Neural cell (in vitro differentiated cells): Measurements from ENCODE around the gene GTPBP1. TPM values are rescaled to one million over a fixed set of nuclear protein-coding genes. Genes with fewer than 3 reads are reported as not detected.

Experiments used
- H2AFZ ChIP-seq: fragments of 200-600, 300-800 bp; sonication (generic), shearing (Covaris generic); 2 replicates; pipeline ENCODE4 v1.6.0; 2014; ENCODE audit warnings: low read depth, mild to moderate bottlenecking, antibody characterized with exemption, low read length, moderate library complexity
- H3F3A ChIP-seq: fragments of 200-600 bp; shearing (Covaris generic); 2 replicates; pipeline ENCODE4 v1.6.1; 2016; ENCODE audit warnings: mild to moderate bottlenecking, moderate library complexity, mixed read lengths, antibody characterized with exemption, low read length; ENCODE audit not compliant: insufficient read depth, poor library complexity, severe bottlenecking
- H3K27ac ChIP-seq: fragments of 200-600, 300-800 bp; sonication (generic), shearing (Covaris generic); 2 replicates; pipeline ENCODE4 v1.5.1; 2014; ENCODE audit warnings: mild to moderate bottlenecking, low read length, moderate library complexity
- H3K27me3 ChIP-seq: fragments of 300-800, 200-600 bp; sonication (generic), shearing (Covaris generic); 2 replicates; pipeline ENCODE4 v1.6.0; 2014; ENCODE audit warnings: mild to moderate bottlenecking, low read depth, low read length, moderate library complexity; ENCODE audit not compliant: insufficient read depth
- H3K36me3 ChIP-seq: fragments of 300-800, 200-600 bp; sonication (generic), shearing (Covaris generic); 2 replicates; pipeline ENCODE4 v1.5.1; 2014; ENCODE audit warnings: mild to moderate bottlenecking, antibody characterized with exemption, low read length, moderate library complexity; ENCODE audit not compliant: insufficient read depth
- H3K4me2 ChIP-seq: fragments of 300-800, 200-600 bp; sonication (generic), shearing (Covaris generic); 2 replicates; pipeline ENCODE4 v1.6.0; 2014; ENCODE audit warnings: mild to moderate bottlenecking, low read length
- H3K4me3 ChIP-seq: fragments of 300-800, 200-600 bp; sonication (generic), shearing (Covaris generic); 2 replicates; pipeline ENCODE4 v1.5.1; 2014; ENCODE audit warnings: mild to moderate bottlenecking, low read length, moderate library complexity
- H3K79me2 ChIP-seq: fragments of 200-600 bp; shearing (Covaris generic); replicated peaks from 2 replicates; pipeline ENCODE4 v1.6.0; 2014; ENCODE audit warnings: mild to moderate bottlenecking, low read length, moderate library complexity; ENCODE audit not compliant: insufficient read depth
- H3K9ac ChIP-seq: fragments of 300-800, 200-600 bp; sonication (generic), shearing (Covaris generic); 2 replicates; pipeline ENCODE4 v1.6.1; 2016; ENCODE audit warnings: mild to moderate bottlenecking, low read length, mixed read lengths
- H3K9me2 ChIP-seq: fragments of 200-600 bp; shearing (Covaris generic); 2 replicates; pipeline ENCODE4 v1.6.1; 2016; ENCODE audit warnings: mild to moderate bottlenecking, low read length, mixed read lengths; ENCODE audit not compliant: insufficient read depth
- H3K9me3 ChIP-seq: fragments of 200-600, 300-800 bp; sonication (generic), shearing (Covaris generic); 2 replicates; pipeline ENCODE4 v1.6.1; 2016; ENCODE audit warnings: mild to moderate bottlenecking, mixed run types, low read length, moderate library complexity, mixed read lengths
- H4K20me1 ChIP-seq: fragments of 200-600 bp; shearing (Covaris generic); 2 replicates; pipeline ENCODE4 v1.6.1; 2016; ENCODE audit warnings: mild to moderate bottlenecking, mixed run types; ENCODE audit not compliant: insufficient read depth
- EP300 ChIP-seq: fragments of 450-650 bp; conservative IDR thresholded peaks from 2 replicates; pipeline ENCODE4 v1.6.1; 2014; ENCODE audit warnings: antibody characterized with exemption, mild to moderate bottlenecking, moderate library complexity; ENCODE audit not compliant: poor library complexity, severe bottlenecking
- EZH2 ChIP-seq: fragments of 200-600, 300-800 bp; shearing (Covaris generic), sonication (generic); IDR thresholded peaks from 2 replicates; pipeline ENCODE4 v1.6.1; 2014; ENCODE audit warnings: antibody characterized with exemption, low read length, borderline replicate concordance, mild to moderate bottlenecking; ENCODE audit not compliant: insufficient read depth, poor library complexity, severe bottlenecking
- MXI1 ChIP-seq: fragments of 450-650 bp; conservative IDR thresholded peaks from 2 replicates; pipeline ENCODE4 v1.6.1; 2014; ENCODE audit warnings: antibody characterized with exemption, mild to moderate bottlenecking; ENCODE audit not compliant: poor library complexity, severe bottlenecking
- POLR2AphosphoS5 ChIP-seq: IDR thresholded peaks from 2 replicates; pipeline ENCODE4 v1.6.1; 2012
- RAD21 ChIP-seq: fragments of 450-650 bp; conservative IDR thresholded peaks from 2 replicates; pipeline ENCODE4 v1.6.1; 2014; ENCODE audit warnings: antibody characterized with exemption, mild to moderate bottlenecking, moderate library complexity
- SMC3 ChIP-seq: fragments of 450-650 bp; conservative IDR thresholded peaks from 2 replicates; pipeline ENCODE4 v1.6.1; 2014; ENCODE audit warnings: antibody characterized with exemption, mild to moderate bottlenecking, moderate library complexity; ENCODE audit not compliant: poor library complexity
- TAF1 ChIP-seq: IDR thresholded peaks from 2 replicates; pipeline ENCODE4 v1.6.1; 2012; ENCODE audit warnings: low read depth
- polyA plus RNA-seq: library from polyadenylated mRNA; depleted of rRNA; stranded (reverse); fragments of >200 nt; gene quantifications from 2 replicates; pipeline ENCODE4 v1.2.3, GENCODE V29; 2014
- TF ChIP-seq, protein P1 (sequence below): IDR thresholded peaks from 2 replicates; pipeline ENCODE4 v1.6.1; 2012; ENCODE audit warnings: borderline replicate concordance
- TF ChIP-seq, protein P2 (sequence below): fragments of 450-650 bp; IDR thresholded peaks from 2 replicates; pipeline ENCODE4 v1.5.1; 2014; ENCODE audit warnings: antibody characterized with exemption, mild to moderate bottlenecking, moderate library complexity; ENCODE audit not compliant: poor library complexity, severe bottlenecking

Gene GTPBP1
- polyA plus RNA-seq, 1 donor from 2014 or later, result 31.9 TPM

DNA sequence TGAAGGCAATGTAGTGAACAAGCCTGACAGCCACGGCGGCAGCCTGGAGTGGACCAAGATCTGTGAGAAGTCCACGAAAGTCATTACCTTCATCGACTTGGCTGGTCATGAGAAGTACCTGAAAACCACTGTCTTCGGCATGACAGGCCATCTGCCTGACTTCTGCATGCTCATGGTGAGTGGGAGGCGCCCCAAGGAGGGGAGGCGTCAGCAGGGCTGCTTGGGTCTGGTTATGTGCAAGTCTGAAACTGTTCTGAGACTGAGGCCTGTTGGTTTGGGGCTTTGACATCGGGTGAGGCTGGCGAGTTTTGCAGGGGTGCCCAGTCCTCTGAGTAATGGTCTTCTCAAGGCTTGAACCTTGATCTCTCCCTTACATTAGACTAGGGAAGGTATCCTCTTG, 11.1 kb downstream of the GTPBP1 start:
- Histone ChIP-seq H2AFZ (no peak overlapping the region), H3K79me2 (peaks cover 29% of the 10 kb centered on the region), H3K9me3 (no peaks in the 10 kb centered on the region), H3K27me3 (no peaks in the 10 kb centered on the region), H3K4me2 (no peak overlapping the region), H3K9me2 (no peaks in the 10 kb centered on the region), H3F3A (no peaks in the 10 kb centered on the region), H3K9ac (no peak overlapping the region), H3K36me3 (no peaks in the 10 kb centered on the region), H3K4me3 (no peak overlapping the region), H3K27ac (no peak overlapping the region), H4K20me1 (no peaks in the 10 kb centered on the region)
- TF ChIP-seq TAF1 (no peak), EZH2 (no peak), MXI1 (no peak), SMC3 (no peak), RAD21 (no peak)
- TF ChIP-seq, protein P1, sequence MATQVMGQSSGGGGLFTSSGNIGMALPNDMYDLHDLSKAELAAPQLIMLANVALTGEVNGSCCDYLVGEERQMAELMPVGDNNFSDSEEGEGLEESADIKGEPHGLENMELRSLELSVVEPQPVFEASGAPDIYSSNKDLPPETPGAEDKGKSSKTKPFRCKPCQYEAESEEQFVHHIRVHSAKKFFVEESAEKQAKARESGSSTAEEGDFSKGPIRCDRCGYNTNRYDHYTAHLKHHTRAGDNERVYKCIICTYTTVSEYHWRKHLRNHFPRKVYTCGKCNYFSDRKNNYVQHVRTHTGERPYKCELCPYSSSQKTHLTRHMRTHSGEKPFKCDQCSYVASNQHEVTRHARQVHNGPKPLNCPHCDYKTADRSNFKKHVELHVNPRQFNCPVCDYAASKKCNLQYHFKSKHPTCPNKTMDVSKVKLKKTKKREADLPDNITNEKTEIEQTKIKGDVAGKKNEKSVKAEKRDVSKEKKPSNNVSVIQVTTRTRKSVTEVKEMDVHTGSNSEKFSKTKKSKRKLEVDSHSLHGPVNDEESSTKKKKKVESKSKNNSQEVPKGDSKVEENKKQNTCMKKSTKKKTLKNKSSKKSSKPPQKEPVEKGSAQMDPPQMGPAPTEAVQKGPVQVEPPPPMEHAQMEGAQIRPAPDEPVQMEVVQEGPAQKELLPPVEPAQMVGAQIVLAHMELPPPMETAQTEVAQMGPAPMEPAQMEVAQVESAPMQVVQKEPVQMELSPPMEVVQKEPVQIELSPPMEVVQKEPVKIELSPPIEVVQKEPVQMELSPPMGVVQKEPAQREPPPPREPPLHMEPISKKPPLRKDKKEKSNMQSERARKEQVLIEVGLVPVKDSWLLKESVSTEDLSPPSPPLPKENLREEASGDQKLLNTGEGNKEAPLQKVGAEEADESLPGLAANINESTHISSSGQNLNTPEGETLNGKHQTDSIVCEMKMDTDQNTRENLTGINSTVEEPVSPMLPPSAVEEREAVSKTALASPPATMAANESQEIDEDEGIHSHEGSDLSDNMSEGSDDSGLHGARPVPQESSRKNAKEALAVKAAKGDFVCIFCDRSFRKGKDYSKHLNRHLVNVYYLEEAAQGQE, result no peak
- TF ChIP-seq, protein P2, sequence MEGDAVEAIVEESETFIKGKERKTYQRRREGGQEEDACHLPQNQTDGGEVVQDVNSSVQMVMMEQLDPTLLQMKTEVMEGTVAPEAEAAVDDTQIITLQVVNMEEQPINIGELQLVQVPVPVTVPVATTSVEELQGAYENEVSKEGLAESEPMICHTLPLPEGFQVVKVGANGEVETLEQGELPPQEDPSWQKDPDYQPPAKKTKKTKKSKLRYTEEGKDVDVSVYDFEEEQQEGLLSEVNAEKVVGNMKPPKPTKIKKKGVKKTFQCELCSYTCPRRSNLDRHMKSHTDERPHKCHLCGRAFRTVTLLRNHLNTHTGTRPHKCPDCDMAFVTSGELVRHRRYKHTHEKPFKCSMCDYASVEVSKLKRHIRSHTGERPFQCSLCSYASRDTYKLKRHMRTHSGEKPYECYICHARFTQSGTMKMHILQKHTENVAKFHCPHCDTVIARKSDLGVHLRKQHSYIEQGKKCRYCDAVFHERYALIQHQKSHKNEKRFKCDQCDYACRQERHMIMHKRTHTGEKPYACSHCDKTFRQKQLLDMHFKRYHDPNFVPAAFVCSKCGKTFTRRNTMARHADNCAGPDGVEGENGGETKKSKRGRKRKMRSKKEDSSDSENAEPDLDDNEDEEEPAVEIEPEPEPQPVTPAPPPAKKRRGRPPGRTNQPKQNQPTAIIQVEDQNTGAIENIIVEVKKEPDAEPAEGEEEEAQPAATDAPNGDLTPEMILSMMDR, result no peak

DNA sequence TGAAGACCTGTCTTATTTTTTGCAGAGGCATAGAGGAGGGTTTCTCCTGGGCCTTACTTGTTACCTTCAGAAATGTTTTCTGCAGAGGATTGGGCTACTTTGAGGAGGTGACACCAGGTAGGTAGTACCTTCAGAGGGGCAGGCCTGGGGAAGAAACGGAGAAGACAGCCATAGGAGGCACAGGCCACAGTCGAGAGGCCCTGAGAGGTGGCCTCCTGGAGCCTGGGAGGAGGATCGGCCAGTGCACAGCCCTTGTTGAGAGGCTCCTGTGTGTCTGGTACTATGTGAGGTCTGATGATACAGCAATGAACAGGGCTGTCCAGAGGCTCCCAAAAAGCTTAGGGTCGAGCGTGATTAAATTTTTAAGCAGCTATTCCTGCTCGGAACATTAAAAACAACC, 11.5 kb downstream of the GTPBP1 start:
- TF ChIP-seq TAF1, result no peak
- TF ChIP-seq SMC3, result no peak
- no peak for TF ChIP-seq RAD21
- TF ChIP-seq, protein P2, result no peak
- TF ChIP-seq EP300, result no peak
- no peak for TF ChIP-seq POLR2AphosphoS5
- no peak for TF ChIP-seq MXI1
- TF ChIP-seq, protein P1, result no peak
- no peak for TF ChIP-seq EZH2
- H3K4me3 ChIP-seq, result no peak overlapping the region
- no peak overlapping the region for H3K4me2 ChIP-seq
- peaks cover 25% of the 10 kb centered on the region for H3K79me2 ChIP-seq
- H3K9me3 ChIP-seq, result no peaks in the 10 kb centered on the region
- H3F3A ChIP-seq, result no peaks in the 10 kb centered on the region
- no peak overlapping the region for H2AFZ ChIP-seq
- no peak overlapping the region for H3K9ac ChIP-seq
- H3K27ac ChIP-seq, result no peak overlapping the region
- no peaks in the 10 kb centered on the region for H3K27me3 ChIP-seq
- no peaks in the 10 kb centered on the region for H3K36me3 ChIP-seq
- H4K20me1 ChIP-seq, result no peaks in the 10 kb centered on the region
- H3K9me2 ChIP-seq, result no peaks in the 10 kb centered on the region
